A549 (cell line): ENCODE data around the gene PTPRG. TPM values are rescaled to one million over a fixed set of nuclear protein-coding genes. Genes with fewer than 3 reads are reported as not detected.

Experiments used
- ATAC-seq, 2 experiments: fragments of 200-7000 bp in 1 of 2; fragments of >200 bp in 1 of 2; cut with Nextera tagmentation in 1 of 2; cut with Tn5 transposase in 1 of 2; 3 replicates each; pipeline versions ENCODE4 v1.8.0 to v1.9.1; 2018 to 2020; ENCODE audit warnings: mild to moderate bottlenecking in 1 of 2, moderate library complexity in 1 of 2
- CTCF ChIA-PET: fragments of 300-600 bp; sonication (Branson Sonifier 250); formaldehyde crosslinking; extraction: SDS; loops from one replicate; lab custom pipeline; 2021; ENCODE audit warnings: antibody characterized with exemption, inconsistent platforms; lab: Yijun Ruan, JAX
- POLR2A ChIA-PET: fragments of 350-600 bp; formaldehyde crosslinking; extraction: SDS; loops from one replicate; lab custom pipeline; 2021; ENCODE audit warnings: antibody characterized with exemption, inconsistent platforms; lab: Yijun Ruan, JAX
- DNase-seq, 2 experiments: peaks; one replicate each; pipeline versions ENCODE4 v3.0.0 to v3.0.0-alpha.2; 2011 to 2016; ENCODE audit warnings: low read depth in 1 of 2, low spot score in 1 of 2
- FAIRE-seq: peaks from 2 replicates; lab custom pipeline; 2011; peaks lifted over from hg19 to GRCh38; lab: Jason Lieb, UNC
- H3K27ac ChIP-seq, 2 experiments: fragments of >200 bp; sonication (Bioruptor Twin); formaldehyde crosslinking; 3 replicates each; pipeline ENCODE4 v1.5.1; 2016 to 2017
- H3K4me1 ChIP-seq: fragments of >200 bp; sonication (Bioruptor Twin); formaldehyde crosslinking; 3 replicates; pipeline ENCODE4 v1.6.1; 2016
- H3K4me2 ChIP-seq: fragments of >200 bp; sonication (Bioruptor Twin); formaldehyde crosslinking; 3 replicates; pipeline ENCODE4 v1.6.1; 2016
- H3K4me3 ChIP-seq: fragments of >200 bp; sonication (Bioruptor Twin); formaldehyde crosslinking; 3 replicates; pipeline ENCODE4 v1.5.1; 2016
- H3K9me3 ChIP-seq: fragments of >200 bp; sonication (Bioruptor Twin); formaldehyde crosslinking; 3 replicates; pipeline ENCODE4 v1.6.1; 2016
- ATOH8 ChIP-seq: fragments of 250-450 bp; sonication (Bioruptor Pico); IDR thresholded peaks from 2 replicates; pipeline ENCODE4 v1.5.0; 2020; ENCODE audit warnings: low read depth, mild to moderate bottlenecking, moderate library complexity
- EHMT2 ChIP-seq: fragments of 200-600 bp; sonication (generic); IDR thresholded peaks from 2 replicates; pipeline ENCODE4 v1.6.1; 2016; ENCODE audit warnings: antibody characterized with exemption, low read depth, mild to moderate bottlenecking, moderate library complexity
- EP300 ChIP-seq, 2 experiments: fragments of >200 bp; sonication (Bioruptor Twin); formaldehyde crosslinking; IDR thresholded peaks; 2 replicates in 1 of 2; 3 replicates in 1 of 2; pipeline ENCODE4 v1.6.1; 2016 to 2017
- ESRRA ChIP-seq: fragments of 150-350 bp; IDR thresholded peaks from 2 replicates; pipeline ENCODE4 v1.6.1; 2014; ENCODE audit warnings: mild to moderate bottlenecking, low read length, borderline replicate concordance
- FOXS1 ChIP-seq: fragments of 250-450 bp; sonication (Bioruptor Pico); IDR thresholded peaks from 2 replicates; pipeline ENCODE4 v1.5.0; 2020; ENCODE audit warnings: mild to moderate bottlenecking, moderate library complexity
- HOXA7 ChIP-seq: fragments of 250-450 bp; sonication (Bioruptor Pico); IDR thresholded peaks from 2 replicates; pipeline ENCODE4 v1.5.0; 2020; ENCODE audit warnings: mild to moderate bottlenecking, moderate library complexity
- HOXB13 ChIP-seq: fragments of 250-450 bp; sonication (Bioruptor Pico); IDR thresholded peaks from 2 replicates; pipeline ENCODE4 v1.5.0; 2020; ENCODE audit warnings: low read depth, mild to moderate bottlenecking, moderate library complexity
- JUNB ChIP-seq: fragments of >200 bp; sonication (Bioruptor Twin); formaldehyde crosslinking; IDR thresholded peaks from 2 replicates; pipeline ENCODE4 v1.6.1; 2016
- RAD21 ChIP-seq, 2 experiments: fragments of >200 bp in 1 of 2; sonication (Bioruptor Twin) in 1 of 2; formaldehyde crosslinking in 1 of 2; IDR thresholded peaks in 1 of 2; conservative IDR thresholded peaks in 1 of 2; 2 replicates in 1 of 2; 3 replicates in 1 of 2; pipeline ENCODE4 v1.6.1; 2012 to 2018; ENCODE audit warnings: inconsistent platforms in 1 of 2
- RCOR1 ChIP-seq: fragments of 150-350 bp; IDR thresholded peaks from 2 replicates; pipeline ENCODE4 v1.6.1; 2014; ENCODE audit warnings: antibody characterized with exemption, low read length, low read depth
- REST ChIP-seq: fragments of 200-600 bp; sonication (generic); IDR thresholded peaks from 2 replicates; pipeline ENCODE4 v1.6.1; 2016; ENCODE audit warnings: antibody characterized with exemption, mild to moderate bottlenecking, moderate library complexity
- RFX5 ChIP-seq: fragments of 450-650 bp; IDR thresholded peaks from 2 replicates; pipeline ENCODE4 v1.7.1; 2014; ENCODE audit warnings: antibody characterized with exemption, mild to moderate bottlenecking, moderate library complexity
- RNF2 ChIP-seq: fragments of 200-600 bp; sonication (generic); IDR thresholded peaks from 2 replicates; pipeline ENCODE4 v1.6.1; 2016; ENCODE audit warnings: low read depth, mild to moderate bottlenecking, antibody characterized with exemption, moderate library complexity, borderline replicate concordance
- SREBF2 ChIP-seq: fragments of 450-650 bp; IDR thresholded peaks from 2 replicates; pipeline ENCODE4 v1.6.1; 2014; ENCODE audit warnings: mild to moderate bottlenecking, moderate library complexity
- ZFP36 ChIP-seq: fragments of 450-650 bp; IDR thresholded peaks from 2 replicates; pipeline ENCODE4 v1.6.1; 2014; ENCODE audit warnings: borderline replicate concordance; ENCODE audit not compliant: partially characterized antibody
- ZNF302 ChIP-seq: fragments of 250-450 bp; sonication (Bioruptor Pico); IDR thresholded peaks from 2 replicates; pipeline ENCODE4 v1.9.0; 2021; ENCODE audit warnings: inconsistent platforms, mild to moderate bottlenecking, moderate library complexity
- WGBS: methylation state at CpG from one replicate; pipeline ENCODE4 v1.1.6; 2017; ENCODE audit errors: missing lambda C conversion rate; 5-methylcytosine and 5-hydroxymethylcytosine counted together
- polyA plus RNA-seq, 4 experiments: library from polyadenylated mRNA; depleted of rRNA in 3 of 4; stranded (reverse); fragments of >200 nt; fragmentation: RNase III in 1 of 4; extraction: RNeasy Plus Mini Kit Qiagen cat#74134 plus additional on column Dnase treatment in 1 of 4; gene quantifications; 2 replicates in 3 of 4; 3 replicates in 1 of 4; pipeline ENCODE4 v1.2.3, GENCODE V29; 2011 to 2017
- TF ChIP-seq, protein P1 (sequence below): fragments of >200 bp; sonication (Bioruptor Twin); formaldehyde crosslinking; IDR thresholded peaks from 3 replicates; pipeline ENCODE4 v1.6.1; 2016
- TF ChIP-seq, protein P2 (sequence below): fragments of 450-650 bp; IDR thresholded peaks from 2 replicates; pipeline ENCODE4 v1.6.1; 2014; ENCODE audit warnings: antibody characterized with exemption

Gene PTPRG
- polyA plus RNA-seq, 2 of the 4 experiments (the other 2 are of a cell fraction), result 4.5 to 4.8 TPM

GRCh38 chr3:61733000-61733399, 171.6 kb downstream of the PTPRG start:
- TF ChIP-seq RCOR1, result no peak
- no peak for TF ChIP-seq RFX5
- no peak for TF ChIP-seq SREBF2
- TF ChIP-seq RNF2, result no peak
- no peak for TF ChIP-seq HOXB13 (CRISPR knock-in tag)
- no peak for TF ChIP-seq ZNF302
- no peak for TF ChIP-seq ATOH8
- no peak for TF ChIP-seq ESRRA
- TF ChIP-seq, protein P1, sequence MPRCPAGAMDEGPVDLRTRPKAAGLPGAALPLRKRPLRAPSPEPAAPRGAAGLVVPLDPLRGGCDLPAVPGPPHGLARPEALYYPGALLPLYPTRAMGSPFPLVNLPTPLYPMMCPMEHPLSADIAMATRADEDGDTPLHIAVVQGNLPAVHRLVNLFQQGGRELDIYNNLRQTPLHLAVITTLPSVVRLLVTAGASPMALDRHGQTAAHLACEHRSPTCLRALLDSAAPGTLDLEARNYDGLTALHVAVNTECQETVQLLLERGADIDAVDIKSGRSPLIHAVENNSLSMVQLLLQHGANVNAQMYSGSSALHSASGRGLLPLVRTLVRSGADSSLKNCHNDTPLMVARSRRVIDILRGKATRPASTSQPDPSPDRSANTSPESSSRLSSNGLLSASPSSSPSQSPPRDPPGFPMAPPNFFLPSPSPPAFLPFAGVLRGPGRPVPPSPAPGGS, result no peak
- no peak for TF ChIP-seq FOXS1 (CRISPR knock-in tag)
- TF ChIP-seq JUNB, result no peak
- no peak for TF ChIP-seq EHMT2
- TF ChIP-seq, protein P2, sequence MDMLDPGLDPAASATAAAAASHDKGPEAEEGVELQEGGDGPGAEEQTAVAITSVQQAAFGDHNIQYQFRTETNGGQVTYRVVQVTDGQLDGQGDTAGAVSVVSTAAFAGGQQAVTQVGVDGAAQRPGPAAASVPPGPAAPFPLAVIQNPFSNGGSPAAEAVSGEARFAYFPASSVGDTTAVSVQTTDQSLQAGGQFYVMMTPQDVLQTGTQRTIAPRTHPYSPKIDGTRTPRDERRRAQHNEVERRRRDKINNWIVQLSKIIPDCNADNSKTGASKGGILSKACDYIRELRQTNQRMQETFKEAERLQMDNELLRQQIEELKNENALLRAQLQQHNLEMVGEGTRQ, result no peak
- no peak for TF ChIP-seq HOXA7 (CRISPR knock-in tag)
- TF ChIP-seq EP300 (IDR thresholded peaks at IDR 0.05), result no peak
- ChIA-PET POLR2A (no interaction called here), CTCF (no interaction called here)
- ATAC-seq (no peak), FAIRE-seq (no peak), DNase-seq (no peak)
- H3K4me3 ChIP-seq, result no peak overlapping the region
- H3K4me1 ChIP-seq, result no peaks in the 10 kb centered on the region
- no peaks in the 10 kb centered on the region for H3K9me3 ChIP-seq
- no peak overlapping the region for H3K4me2 ChIP-seq
- 32% methylated on average over 1 of the region's 1 CpG for WGBS
- no peak overlapping the region for H3K27ac ChIP-seq

- H3K4me1 ChIP-seq, result no peaks in the 10 kb centered on the region
Measured at GRCh38 chr3:61733876-61734275, 172.5 kb downstream of the PTPRG start.

More at GRCh38 chr3:61733876-61734275, 172.5 kb downstream of the PTPRG start:
- Histone ChIP-seq H3K9me3 (no peaks in the 10 kb centered on the region), H3K4me2 (no peak overlapping the region), H3K27ac (no peak overlapping the region), H3K4me3 (no peak overlapping the region)
- no peak for DNase-seq
- 61% methylated on average over 6 of the region's 6 CpGs for WGBS
- no peak for FAIRE-seq
- no peak for ATAC-seq
- no peak for TF ChIP-seq ZNF302
- TF ChIP-seq RAD21 (conservative IDR thresholded peaks at IDR 0.05 in 1 of 2, IDR thresholded peaks at IDR 0.05 in 1 of 2), result no peak
- TF ChIP-seq RFX5, result no peak
- no peak for TF ChIP-seq REST
- no peak for TF ChIP-seq ZFP36
- no peak for TF ChIP-seq SREBF2
- ChIA-PET CTCF (no interaction called here), POLR2A (no interaction called here)
